SK-N-SH treated with all-trans-retinoic acid at 6 μM for 48 hours (cell line): ENCODE data around the gene KISS1.

Experiments used
- BACH2 ChIP-seq: fragments of 250-450 bp; sonication (Bioruptor Pico); IDR thresholded peaks from 2 replicates; pipeline ENCODE4 v1.9.0; 2021; ENCODE audit warnings: mild to moderate bottlenecking, borderline replicate concordance
- POU6F1 ChIP-seq: fragments of 250-450 bp; sonication (Bioruptor Pico); IDR thresholded peaks from 2 replicates; pipeline ENCODE4 v1.8.0; 2021; ENCODE audit warnings: low read depth, mild to moderate bottlenecking, moderate library complexity, borderline replicate concordance
- PPARA ChIP-seq: fragments of 250-450 bp; sonication (Bioruptor Pico); IDR thresholded peaks from 2 replicates; pipeline ENCODE4 v1.5.0; 2020; ENCODE audit warnings: mild to moderate bottlenecking, borderline replicate concordance

DNA sequence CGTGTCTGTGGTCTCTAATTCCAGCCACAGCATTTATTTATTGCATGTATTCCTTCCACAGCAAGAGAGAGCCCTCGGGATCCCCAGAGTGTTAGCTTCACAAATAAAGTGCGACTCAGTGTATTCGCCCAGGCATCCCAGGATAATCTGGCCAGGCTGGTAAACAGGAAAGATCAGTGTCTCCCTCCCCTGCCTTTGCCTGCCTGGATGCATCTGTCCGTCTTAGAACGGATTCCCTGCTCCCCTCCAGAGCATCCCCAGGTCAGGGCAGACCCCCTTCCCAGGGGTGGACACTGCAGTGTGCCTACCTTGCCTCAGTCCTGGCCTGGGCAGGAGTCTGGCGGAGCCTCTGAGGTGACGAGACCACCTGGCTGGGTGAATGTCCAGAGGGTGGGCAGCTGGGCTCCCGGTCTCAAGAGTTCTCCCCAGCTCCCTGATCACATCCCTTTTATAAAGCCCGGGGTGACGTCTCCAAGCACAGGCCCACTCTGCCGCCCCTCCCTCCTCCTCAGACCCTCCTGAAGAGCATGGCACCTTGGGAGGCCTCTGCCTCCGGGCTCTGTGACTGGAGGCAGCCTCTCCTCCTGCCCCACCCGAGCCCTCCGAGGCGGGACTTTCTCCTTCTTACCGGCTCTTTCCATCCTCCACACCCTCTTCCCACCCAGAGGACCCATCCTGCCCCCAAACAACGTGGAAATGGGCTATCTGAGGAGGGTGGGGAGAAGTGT is at the start of gene KISS1:
- TF ChIP-seq BACH2 (CRISPR knock-in tag), result no peak
- TF ChIP-seq POU6F1, result no peak
- no peak for TF ChIP-seq PPARA
